ENCODE data around the gene HHLA2.

HHLA2 gene

GRCh38 chr3:108393128-108393900, 97.0 kb downstream of the HHLA2 start:
- no peak for DNase-seq (ENCODE audit: low spot score)

DNA sequence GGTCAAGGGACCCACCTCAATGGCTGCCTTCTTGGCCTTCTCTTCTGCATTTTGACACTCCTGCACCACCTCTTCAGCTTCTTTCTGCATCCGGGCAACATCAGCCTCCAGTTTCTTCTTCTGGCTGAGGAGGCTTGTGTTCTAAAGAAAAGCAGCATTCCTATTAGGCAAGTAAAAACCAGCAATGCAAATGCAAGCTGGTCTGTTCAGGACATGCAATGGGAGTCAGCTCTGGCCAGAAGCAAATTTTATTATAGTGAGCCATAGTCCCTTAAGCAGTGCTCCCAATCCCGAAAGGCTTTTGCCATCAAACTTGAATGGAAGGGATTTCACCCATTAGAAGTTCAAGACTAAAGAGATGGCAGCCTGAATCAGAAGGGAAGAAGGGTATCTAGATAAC, 97.7 kb downstream of the HHLA2 start:
- no peak for DNase-seq (ENCODE audit: low spot score)

DNA sequence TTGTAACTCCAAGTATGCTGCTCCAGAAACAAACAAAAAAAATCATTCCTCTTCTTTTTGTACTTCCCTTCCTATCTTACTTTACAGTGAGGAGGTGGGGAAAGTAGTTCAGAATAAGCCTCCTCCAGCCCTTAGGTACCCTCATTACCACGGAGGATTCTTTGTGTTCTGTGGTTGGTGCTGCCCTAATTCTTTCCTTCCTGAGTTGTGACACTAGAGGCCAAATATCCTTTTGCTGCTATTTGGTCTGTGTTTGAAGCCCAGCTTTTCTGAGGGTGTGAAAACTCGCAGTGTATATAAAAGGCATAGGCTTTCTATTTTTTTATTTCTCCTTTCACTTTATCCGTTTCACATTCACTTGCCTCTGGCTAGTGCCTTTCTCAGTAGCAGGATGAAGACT, 98.2 kb downstream of the HHLA2 start:
- DNase-seq (ENCODE audit: low spot score), result no peak

- DNase-seq (ENCODE audit: low spot score), result no peak
Measured at GRCh38 chr3:108396336-108396735, 100.0 kb downstream of the HHLA2 start.

DNA sequence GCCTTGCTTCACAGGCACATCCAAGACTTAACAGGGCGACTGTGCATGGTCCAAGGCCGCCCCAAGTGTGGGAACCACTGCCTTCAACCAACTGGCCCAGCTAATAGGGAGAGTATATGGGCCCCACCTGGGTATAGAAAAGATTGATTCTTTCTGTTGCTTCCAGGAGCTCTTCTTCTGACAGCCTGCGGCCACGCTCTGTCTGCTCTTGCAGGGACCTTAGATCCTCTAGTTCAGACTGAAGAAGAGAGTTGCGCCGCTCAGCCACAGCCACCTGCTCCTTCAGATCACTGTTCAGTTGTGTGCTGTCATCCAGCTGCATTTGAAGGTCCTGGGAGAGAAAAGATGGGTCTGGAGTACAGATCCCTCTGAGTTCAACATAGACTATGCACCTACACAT, 102.2 kb downstream of the HHLA2 start:
- DNase-seq (ENCODE audit: low spot score), result no peak

GRCh38 chr3:108401836-108402235, 105.5 kb downstream of the HHLA2 start:
- no peak for DNase-seq (ENCODE audit: low spot score)

- no peak for DNase-seq (ENCODE audit: low spot score)
Measured at GRCh38 chr3:108403198-108403597, 106.8 kb downstream of the HHLA2 start.

DNA sequence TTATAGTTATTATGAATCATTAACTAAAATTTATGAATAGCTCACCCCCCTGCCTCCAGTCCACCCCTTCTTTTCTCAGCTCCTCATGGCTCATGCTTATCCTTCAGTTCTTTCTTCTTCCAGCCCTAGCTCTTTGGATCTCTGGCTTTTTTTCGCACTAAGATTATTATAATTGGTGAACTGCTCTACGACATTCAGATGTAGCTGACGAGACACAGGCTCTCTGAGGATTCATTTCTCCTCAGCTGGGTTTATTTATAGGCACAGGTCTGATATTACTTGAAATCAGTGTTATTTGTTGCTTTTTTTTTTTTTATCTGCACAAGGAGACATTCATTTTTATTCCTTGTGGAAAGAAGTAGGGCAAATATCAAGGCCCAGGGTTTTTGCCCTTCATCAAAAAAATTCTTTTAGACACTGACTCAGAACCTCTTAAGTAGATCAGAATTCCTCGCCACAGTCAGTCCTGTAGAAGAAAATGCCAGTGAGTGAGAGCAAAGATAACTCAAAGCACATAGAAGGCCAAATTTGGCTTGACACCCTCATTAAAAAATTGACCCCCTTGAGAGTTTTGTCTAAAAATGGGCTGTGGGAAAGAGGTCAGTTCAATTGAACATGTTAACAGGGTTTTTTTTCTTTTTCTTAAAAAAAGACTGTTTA, 107.5 kb downstream of the HHLA2 start:
- DNase-seq (ENCODE audit: low spot score), result no peak

DNA sequence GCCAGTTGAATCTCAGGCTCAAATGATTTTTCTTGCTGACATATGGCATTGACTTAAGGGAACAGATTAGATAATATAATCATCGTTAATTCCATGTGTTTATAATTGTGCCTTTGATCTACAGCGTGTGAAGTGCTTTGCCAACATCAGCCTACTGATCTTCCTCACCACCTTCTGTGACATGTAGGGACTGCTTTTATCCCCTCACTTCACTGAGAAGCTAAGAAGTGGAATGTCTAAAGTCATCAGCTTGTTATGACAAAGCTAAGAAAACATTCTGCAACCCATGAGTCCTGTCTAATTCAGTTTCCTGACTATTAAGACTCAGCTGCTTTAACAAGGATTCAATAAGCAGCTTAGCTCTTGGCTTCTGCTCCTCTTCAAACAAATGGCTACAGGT, 108.0 kb downstream of the HHLA2 start:
- no peak for DNase-seq (ENCODE audit: low spot score)

DNA sequence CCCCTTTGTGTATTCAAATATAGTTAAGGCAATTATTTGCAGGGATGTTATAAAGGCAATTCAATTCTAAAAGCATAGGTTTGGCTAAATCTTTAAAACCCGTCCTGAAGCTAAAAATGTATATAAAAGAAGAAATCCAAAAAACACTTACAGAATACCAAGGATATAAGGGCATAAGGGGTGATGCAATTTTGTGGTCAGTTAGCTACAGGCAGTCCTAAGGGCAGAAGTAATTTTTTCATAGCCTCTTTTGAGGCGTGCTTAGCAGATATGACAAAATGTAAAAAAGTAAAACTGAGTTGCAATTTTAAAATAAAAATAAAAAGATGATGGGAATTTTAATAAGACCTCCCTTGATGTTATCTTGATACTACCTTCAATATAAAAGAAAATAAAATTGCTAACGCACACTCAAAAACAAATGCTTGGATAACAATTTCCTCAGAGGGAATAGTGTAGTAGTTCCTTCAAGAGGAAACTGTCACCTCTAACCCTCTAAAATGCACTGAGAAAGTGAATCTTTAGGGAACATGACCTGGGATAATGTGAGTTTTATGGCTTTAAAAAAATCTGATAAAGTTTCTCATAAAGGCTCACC, 109.8 kb downstream of the HHLA2 start:
- DNase-seq (ENCODE audit: low spot score), result no peak

DNA sequence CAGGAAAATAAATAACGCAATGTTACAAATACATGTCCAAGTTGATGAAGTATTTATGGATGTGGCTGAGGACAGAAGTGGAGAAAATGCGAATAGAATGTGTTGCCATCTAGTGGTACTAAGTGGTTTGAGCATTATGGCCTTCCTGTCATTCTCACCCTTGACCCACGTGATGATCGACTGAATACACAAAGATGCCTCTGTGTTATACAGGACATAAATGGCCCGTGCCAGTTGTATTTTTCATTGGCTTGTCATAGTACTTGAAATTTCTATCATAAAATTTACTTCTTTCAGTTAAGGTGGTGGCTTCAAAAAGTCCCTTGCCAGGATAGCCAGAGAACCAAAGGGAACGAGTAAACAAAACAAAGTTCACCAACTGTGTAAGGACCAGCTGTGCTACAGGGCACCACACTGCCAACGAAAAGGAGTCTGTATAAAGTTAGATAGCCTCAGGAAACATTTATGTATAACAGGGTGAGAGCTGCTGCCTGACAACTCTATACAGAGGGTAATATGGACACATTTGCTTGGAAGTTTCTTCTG, 110.4 kb downstream of the HHLA2 start:
- peak; percentile 58 for DNase-seq (ENCODE audit: low spot score)

GRCh38 chr3:108407886-108408285, 111.5 kb downstream of the HHLA2 start:
- DNase-seq (ENCODE audit: low spot score), result no peak

GRCh38 chr3:108408883-108409799, 112.8 kb downstream of the HHLA2 start:
- DNase-seq (ENCODE audit: low spot score), result no peak

GRCh38 chr3:108409800-108410178, 113.4 kb downstream of the HHLA2 start:
- no peak for DNase-seq (ENCODE audit: low spot score)

DNA sequence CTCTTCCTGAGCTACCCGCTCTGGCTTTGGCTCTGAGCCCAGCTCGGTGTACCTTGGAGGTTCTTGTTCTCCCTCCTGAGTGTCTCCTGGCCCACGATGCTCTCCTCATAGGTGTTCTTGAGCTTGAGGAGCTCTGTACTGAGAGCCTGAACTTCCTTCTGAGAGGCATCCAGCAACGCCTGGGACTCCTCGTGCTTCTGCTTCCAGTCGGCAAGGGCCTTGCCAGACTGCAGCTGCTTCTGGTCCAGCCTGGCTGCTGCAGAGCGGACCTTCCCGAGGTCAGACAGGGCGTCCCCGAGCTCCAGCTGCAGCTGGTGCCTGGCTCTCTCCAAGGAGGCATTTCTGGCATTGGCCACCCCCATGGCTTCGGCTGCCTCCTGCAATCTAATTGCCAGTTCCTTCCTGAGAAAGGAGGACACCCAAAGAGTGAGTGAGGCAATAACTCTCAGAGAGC, 114.2 kb downstream of the HHLA2 start:
- no peak for DNase-seq (ENCODE audit: low spot score)

DNA sequence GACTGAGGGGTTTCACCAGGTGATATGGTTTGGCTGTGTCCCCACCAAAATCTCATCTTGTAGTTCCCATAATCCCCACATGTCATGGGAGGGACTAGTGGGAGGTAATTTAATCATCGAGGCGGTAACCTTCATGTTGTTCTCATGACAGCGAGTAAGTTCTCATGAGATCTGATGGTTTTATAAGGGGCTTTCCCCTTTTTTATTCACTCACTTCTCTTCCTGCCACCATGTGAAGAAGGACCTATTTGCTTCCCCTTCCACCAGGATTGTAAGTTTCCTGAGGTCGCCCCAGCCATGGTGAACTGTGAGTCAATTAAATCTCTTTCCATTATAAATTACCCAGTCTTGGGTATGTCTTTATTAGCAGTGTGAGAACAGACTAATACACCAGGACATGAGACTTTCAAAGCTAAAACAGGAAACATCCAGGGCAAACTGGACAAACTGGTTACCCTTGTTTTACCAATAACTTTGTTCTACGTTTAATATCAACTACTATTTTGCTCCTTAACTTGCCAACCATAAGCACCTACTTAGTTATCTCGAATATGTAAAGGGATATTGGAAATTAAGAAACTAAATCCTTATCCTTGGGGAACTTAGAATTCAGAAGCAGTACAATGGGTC, 115.9 kb downstream of the HHLA2 start:
- no peak for DNase-seq (ENCODE audit: low spot score)

DNA sequence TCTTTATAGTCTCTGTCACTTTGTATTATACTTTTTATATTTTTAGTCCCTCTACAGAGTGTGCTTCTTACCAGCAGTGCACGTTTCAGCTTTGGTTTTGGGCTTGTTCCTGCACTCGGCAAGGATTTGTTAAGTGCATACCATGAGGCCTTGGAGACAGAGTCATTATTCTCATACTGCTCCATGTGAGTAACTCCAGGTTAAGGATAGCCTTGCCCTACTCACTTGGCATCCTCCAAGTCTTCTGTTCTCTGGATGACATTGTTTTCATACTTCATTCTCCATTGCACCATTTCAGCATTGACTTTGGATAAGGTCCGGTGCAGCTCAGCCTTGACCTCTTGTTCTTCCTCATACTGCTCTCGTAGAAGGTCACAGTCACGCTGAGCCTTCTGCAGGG, 117.7 kb downstream of the HHLA2 start:
- DNase-seq (ENCODE audit: low spot score), result peak; percentile 29

DNA sequence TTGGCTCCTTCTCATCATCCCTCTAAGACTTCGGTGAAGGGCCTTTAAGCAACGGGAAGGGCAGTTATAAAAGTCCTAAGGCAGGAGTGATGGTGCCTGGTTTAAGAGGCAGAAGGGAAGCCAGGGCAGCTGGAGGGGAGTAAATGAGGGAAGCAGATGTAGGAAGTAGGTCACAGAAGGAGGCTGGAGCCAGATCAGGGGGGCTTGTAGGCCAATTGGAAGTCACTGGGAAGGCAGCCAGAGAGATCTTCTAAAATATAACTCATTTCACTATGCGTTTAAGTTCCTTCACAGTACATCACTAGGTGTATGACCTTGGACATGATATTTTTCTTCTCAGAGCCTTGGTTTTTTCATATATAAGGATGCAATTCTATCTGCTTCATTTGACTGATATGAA, 119.3 kb downstream of the HHLA2 start:
- no peak for DNase-seq (ENCODE audit: low spot score)

GRCh38 chr3:108416111-108416869, 119.9 kb downstream of the HHLA2 start:
- no peak for DNase-seq (ENCODE audit: low spot score)

GRCh38 chr3:108420926-108421325, 124.6 kb downstream of the HHLA2 start:
- DNase-seq (ENCODE audit: low spot score), result peak; percentile 31
